ENCODE results near the gene CCDC187. TPM values are rescaled to one million over a fixed set of nuclear protein-coding genes. Genes with fewer than 3 reads are reported as not detected.

Gene CCDC187
- total and polyA plus RNA-seq, 4 donors: 2.0 to 16.8 (median 6.8) TPM

DNA sequence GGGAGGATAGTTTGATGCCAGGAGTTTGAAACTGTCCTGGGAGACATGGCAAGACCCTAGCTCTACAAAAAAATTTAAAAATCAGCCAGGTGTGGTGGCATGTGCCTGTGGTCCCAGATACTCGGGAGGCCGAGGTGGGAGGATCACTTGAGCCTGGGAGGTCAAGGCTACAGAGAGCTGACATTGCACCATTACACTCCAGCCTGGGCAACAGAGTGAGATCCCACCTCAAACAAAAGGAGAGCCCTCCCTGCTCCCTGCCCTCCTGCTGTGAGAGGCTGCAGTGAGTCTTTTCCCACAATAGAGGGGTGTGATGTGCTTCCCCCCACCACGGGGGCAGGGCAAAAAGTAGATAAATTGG lies 10.1 kb upstream of the CCDC187 start:
- no peak overlapping the region for H3K4me3 ChIP-seq
- H3K4me1 ChIP-seq (ENCODE audit: control insufficient read depth in 5 of 5, insufficient read depth in 5 of 5, low read length in 5 of 5): peaks cover 0 to 5% (median 0%) of the 10 kb centered on the region in 5 donors
- H3K9ac ChIP-seq (ENCODE audit: insufficient read depth in 1 of 2, low read length in 2 of 2): no peak overlapping the region
- DNase-seq: no peak
- H3K9me3 ChIP-seq (ENCODE audit: control insufficient read depth in 4 of 4, insufficient read depth in 3 of 4, low read length in 3 of 4): peaks cover 0 to 6% (median 0%) of the 10 kb centered on the region in 4 donors
- no peaks in the 10 kb centered on the region for H3K36me3 ChIP-seq (ENCODE audit: control insufficient read depth in 4 of 4, insufficient read depth in 4 of 4, low read length in 4 of 4)
- 87 to 91% methylated on average over 3 of the region's 3 CpGs for WGBS, 2 donors
- no peak for ATAC-seq (ENCODE audit: insufficient read depth, low FRiP score)
- H3K27ac ChIP-seq (ENCODE audit: low read depth in 1 of 2, low read length in 1 of 2): no peak overlapping the region
- H3K27me3 ChIP-seq (ENCODE audit: control insufficient read depth in 3 of 3, insufficient read depth in 3 of 3, low read length in 2 of 3): no peaks in the 10 kb centered on the region
- TF ChIP-seq CTCF (IDR thresholded peaks at IDR 0.05; ENCODE audit: control extremely low read depth, extremely low read depth): no peak

GRCh38 chr9:136313111-136314055 lies 9.5 kb upstream of the CCDC187 start:
- H3K36me3 ChIP-seq (ENCODE audit: control insufficient read depth in 4 of 4, insufficient read depth in 4 of 4, low read length in 4 of 4): no peaks in the 10 kb centered on the region
- H3K4me3 ChIP-seq: no peak overlapping the region
- no peak overlapping the region for H3K9ac ChIP-seq (ENCODE audit: insufficient read depth in 1 of 2, low read length in 2 of 2)
- TF ChIP-seq CTCF (IDR thresholded peaks at IDR 0.05; ENCODE audit: control extremely low read depth, extremely low read depth): no peak
- no peaks in the 10 kb centered on the region for H3K27me3 ChIP-seq (ENCODE audit: control insufficient read depth in 3 of 3, insufficient read depth in 3 of 3, low read length in 2 of 3)
- DNase-seq: no peak
- WGBS, 2 donors: 86 to 88% methylated on average over 18 of the region's 18 CpGs
- no peak overlapping the region for H3K27ac ChIP-seq (ENCODE audit: low read depth in 1 of 2, low read length in 1 of 2)
- peaks cover 0 to 6% (median under 1%) of the 10 kb centered on the region in 4 donors for H3K9me3 ChIP-seq (ENCODE audit: control insufficient read depth in 4 of 4, insufficient read depth in 3 of 4, low read length in 3 of 4)
- no peak for ATAC-seq (ENCODE audit: insufficient read depth, low FRiP score)
- peaks cover 0 to 5% (median 0%) of the 10 kb centered on the region in 5 donors for H3K4me1 ChIP-seq (ENCODE audit: control insufficient read depth in 5 of 5, insufficient read depth in 5 of 5, low read length in 5 of 5)

DNA sequence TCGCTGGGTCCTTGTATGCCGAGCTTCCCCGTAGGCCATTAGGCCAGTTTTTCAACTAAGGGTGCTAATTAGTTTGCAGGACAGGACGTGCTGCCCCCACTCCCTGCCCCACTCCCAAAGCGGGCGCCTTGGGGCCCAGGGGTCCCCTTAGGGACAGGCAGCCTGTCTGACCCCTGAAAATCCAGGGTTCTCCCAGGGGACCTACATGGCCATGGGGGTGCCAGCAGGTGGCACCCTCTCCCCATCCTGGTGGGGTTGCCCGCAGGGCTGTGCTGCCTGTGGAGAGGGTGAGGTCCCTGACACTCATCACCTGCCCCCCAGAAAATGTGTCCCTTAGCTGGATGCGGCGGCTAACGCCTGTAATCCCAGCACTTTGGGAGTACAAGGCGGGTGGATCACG lies 8.5 kb upstream of the CCDC187 start:
- H3K4me3 ChIP-seq: no peak overlapping the region
- peak; percentile 30 for TF ChIP-seq CTCF (IDR thresholded peaks at IDR 0.05; ENCODE audit: control extremely low read depth, extremely low read depth)
- H3K27ac ChIP-seq (ENCODE audit: low read depth in 1 of 2, low read length in 1 of 2): no peak overlapping the region
- peaks cover 0 to 6% (median 2%) of the 10 kb centered on the region in 4 donors for H3K9me3 ChIP-seq (ENCODE audit: control insufficient read depth in 4 of 4, insufficient read depth in 3 of 4, low read length in 3 of 4)
- DNase-seq: peak; percentile 49 to 70 (median 58)
- peaks cover 0 to 5% (median 0%) of the 10 kb centered on the region in 5 donors for H3K4me1 ChIP-seq (ENCODE audit: control insufficient read depth in 5 of 5, insufficient read depth in 5 of 5, low read length in 5 of 5)
- H3K9ac ChIP-seq (ENCODE audit: insufficient read depth in 1 of 2, low read length in 2 of 2): no peak overlapping the region
- H3K36me3 ChIP-seq (ENCODE audit: control insufficient read depth in 4 of 4, insufficient read depth in 4 of 4, low read length in 4 of 4): no peaks in the 10 kb centered on the region
- WGBS, 2 donors: 50 to 62% methylated on average over 12 of the region's 12 CpGs
- no peak for ATAC-seq (ENCODE audit: insufficient read depth, low FRiP score)
- H3K27me3 ChIP-seq (ENCODE audit: control insufficient read depth in 3 of 3, insufficient read depth in 3 of 3, low read length in 2 of 3): no peaks in the 10 kb centered on the region
